Peyer's patch (tissue), 4 donors: ENCODE measurements around the gene RNF224. TPM values are rescaled to one million over a fixed set of nuclear protein-coding genes. Genes with fewer than 3 reads are reported as not detected.

Experiments
- DNase-seq, 3 donors: peaks; one replicate each; pipeline ENCODE4 v3.0.0-alpha.2; 2017 to 2019
- H3K27ac ChIP-seq, 4 donors: fragments of 200-600 bp; sonication (generic); one replicate each; pipeline ENCODE4 v1.5.1; 2016 to 2019
- H3K27me3 ChIP-seq, 2 donors: fragments of 200-600 bp; sonication (generic); one replicate each; pipeline ENCODE4 v1.5.1; 2019
- H3K36me3 ChIP-seq, 3 donors: fragments of 200-600 bp; sonication (generic); one replicate each; pipeline ENCODE4 v1.5.1; 2016 to 2019
- H3K4me1 ChIP-seq, 4 donors: fragments of 200-600 bp; sonication (generic); one replicate each; pipeline ENCODE4 v1.5.1; 2016 to 2019
- H3K4me3 ChIP-seq, 4 donors: fragments of 200-600 bp; sonication (generic); 1 replicate in 3 of 4; 2 replicates in 1 of 4; pipeline ENCODE4 v1.5.1; 2016 to 2019; ENCODE audit warnings: mild to moderate bottlenecking in 1 of 4
- H3K9me3 ChIP-seq, 4 donors: fragments of 200-600 bp; sonication (generic); one replicate each; pipeline ENCODE4 v1.5.1; 2016 to 2019; ENCODE audit warnings: mild to moderate bottlenecking in 1 of 4
- POLR2A ChIP-seq, 2 donors: fragments of 450-650 bp; IDR thresholded peaks; one replicate each; pipeline ENCODE4 v1.5.1; 2017; ENCODE audit warnings: antibody characterized with exemption in 2 of 2, mild to moderate bottlenecking in 2 of 2, moderate library complexity in 2 of 2
- total RNA-seq, 4 donors: library from RNA; depleted of rRNA; stranded (reverse); fragments of >200 nt; gene quantifications; one replicate each; pipeline ENCODE4 v1.1.0, GENCODE V29; 2016
- TF ChIP-seq, protein P1 (sequence below), 6 experiments: fragments of 450-650 bp in 4 of 6; fragments of 200-600 bp in 2 of 6; sonication (generic) in 1 of 6; IDR thresholded peaks; one replicate each; pipeline ENCODE4 v1.5.1; 2017 to 2019; ENCODE audit warnings: antibody characterized with exemption in 6 of 6, mild to moderate bottlenecking in 3 of 6, moderate library complexity in 1 of 6

Gene RNF224
- total RNA-seq, 4 donors from 2014 or later = not detected

DNA sequence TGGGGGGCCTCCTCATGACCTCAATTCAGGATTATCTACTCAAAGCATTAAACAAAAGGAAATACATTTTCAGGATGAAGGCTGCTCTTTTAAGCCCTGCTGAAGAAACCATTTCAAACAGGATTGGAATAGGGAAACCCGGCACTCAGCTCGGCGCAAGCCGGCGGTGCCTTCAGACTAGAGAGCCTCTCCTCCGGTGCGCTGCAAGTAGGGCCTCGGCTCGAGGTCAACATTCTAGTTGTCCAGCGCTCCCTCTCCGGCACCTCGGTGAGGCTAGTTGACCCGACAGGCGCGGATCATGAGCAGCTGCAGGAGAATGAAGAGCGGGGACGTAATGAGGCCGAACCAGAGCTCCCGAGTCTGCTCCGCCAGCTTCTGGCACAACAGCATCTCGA is 22.6 kb upstream of the RNF224 start:
- H3K4me1 ChIP-seq = peaks cover 5 to 50% (median 29%) of the 10 kb centered on the region in 4 donors
- H3K36me3 ChIP-seq = no peaks in the 10 kb centered on the region
- H3K9me3 ChIP-seq = no peaks in the 10 kb centered on the region
- peak overlapping the region; percentile 90 to 100 (median 95) for H3K4me3 ChIP-seq
- DNase-seq = no peak
- H3K27me3 ChIP-seq = no peaks in the 10 kb centered on the region
- H3K27ac ChIP-seq = peak overlapping the region; percentile 87 to 98 (median 89)
- no peak for TF ChIP-seq POLR2A (IDR thresholded peaks at IDR 0.05)
- TF ChIP-seq, protein P1, sequence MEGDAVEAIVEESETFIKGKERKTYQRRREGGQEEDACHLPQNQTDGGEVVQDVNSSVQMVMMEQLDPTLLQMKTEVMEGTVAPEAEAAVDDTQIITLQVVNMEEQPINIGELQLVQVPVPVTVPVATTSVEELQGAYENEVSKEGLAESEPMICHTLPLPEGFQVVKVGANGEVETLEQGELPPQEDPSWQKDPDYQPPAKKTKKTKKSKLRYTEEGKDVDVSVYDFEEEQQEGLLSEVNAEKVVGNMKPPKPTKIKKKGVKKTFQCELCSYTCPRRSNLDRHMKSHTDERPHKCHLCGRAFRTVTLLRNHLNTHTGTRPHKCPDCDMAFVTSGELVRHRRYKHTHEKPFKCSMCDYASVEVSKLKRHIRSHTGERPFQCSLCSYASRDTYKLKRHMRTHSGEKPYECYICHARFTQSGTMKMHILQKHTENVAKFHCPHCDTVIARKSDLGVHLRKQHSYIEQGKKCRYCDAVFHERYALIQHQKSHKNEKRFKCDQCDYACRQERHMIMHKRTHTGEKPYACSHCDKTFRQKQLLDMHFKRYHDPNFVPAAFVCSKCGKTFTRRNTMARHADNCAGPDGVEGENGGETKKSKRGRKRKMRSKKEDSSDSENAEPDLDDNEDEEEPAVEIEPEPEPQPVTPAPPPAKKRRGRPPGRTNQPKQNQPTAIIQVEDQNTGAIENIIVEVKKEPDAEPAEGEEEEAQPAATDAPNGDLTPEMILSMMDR (IDR thresholded peaks at IDR 0.05) = no peak

DNA sequence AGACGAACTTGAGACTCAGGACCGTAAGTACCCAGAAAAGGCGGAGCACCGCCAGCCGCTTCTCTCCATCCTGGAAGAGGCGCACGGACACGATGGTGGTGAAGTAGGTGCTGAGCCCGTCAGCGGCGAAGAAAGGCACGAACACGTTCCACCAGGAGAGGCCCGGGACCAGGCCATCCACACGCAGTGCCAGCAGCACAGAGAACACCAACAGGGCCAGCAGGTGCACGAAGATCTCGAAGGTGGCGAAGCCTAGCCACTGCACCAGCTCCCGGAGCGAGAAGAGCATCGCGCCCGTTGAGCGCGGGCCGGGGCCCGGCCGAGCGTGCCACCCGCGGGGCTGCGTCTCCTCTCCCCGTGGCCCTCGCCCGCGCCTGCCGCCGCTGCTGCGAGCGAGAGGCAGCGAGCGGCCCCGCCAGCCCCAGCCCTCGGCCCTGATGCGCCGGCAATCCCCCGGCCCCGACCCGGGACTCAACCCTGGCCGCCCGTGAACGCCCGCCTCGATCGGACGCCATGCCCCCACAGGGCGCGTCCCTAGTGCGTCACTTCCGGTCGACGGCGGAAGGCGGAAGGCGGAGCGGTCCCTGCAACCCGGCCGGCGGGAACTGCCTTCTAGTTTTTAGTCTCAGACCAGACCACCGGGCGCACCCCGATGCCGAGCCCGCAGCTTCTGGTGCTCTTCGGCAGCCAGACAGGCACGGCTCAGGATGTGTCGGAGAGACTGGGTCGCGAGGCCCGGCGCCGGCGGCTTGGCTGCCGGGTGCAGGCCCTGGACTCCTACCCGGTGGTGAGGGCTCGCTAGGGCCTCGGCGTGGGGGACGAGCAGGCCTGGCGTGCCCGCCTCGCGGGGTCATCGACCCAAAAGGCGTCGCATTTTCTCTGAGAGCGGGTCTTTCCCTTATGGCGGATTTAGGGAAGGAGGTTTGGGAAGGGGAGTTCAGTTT is 21.9 kb upstream of the RNF224 start, which contains the start of the genes NDOR1 and TMEM203:
Gene NDOR1 (plus strand): TSS at position 575 of the 944 bp plus-strand sequence. CDS start 78 bp downstream, at position 653.
Gene TMEM203 (minus strand): TSS at position 523 of the 944 bp plus-strand sequence. CDS start 234 bp downstream, at position 289.
- peak within 1 kb of the TSS; percentile 87 to 98 (median 89) for H3K27ac ChIP-seq
- H3K4me1 ChIP-seq = peaks cover 5 to 48% (median 28%) of the 10 kb centered on the region in 4 donors
- peak within 1 kb of the TSS; percentile 90 to 100 (median 95) for H3K4me3 ChIP-seq
- no peaks in the 10 kb centered on the region for H3K27me3 ChIP-seq
- peak; percentile 91 to 96 (median 96) for DNase-seq
- TF ChIP-seq POLR2A (IDR thresholded peaks at IDR 0.05) = peak; percentile 81 to 82
- TF ChIP-seq, protein P1 (IDR thresholded peaks at IDR 0.05) = peak in 1 of 6 experiments; percentile 15
- no peaks in the 10 kb centered on the region for H3K9me3 ChIP-seq
- no peaks in the 10 kb centered on the region for H3K36me3 ChIP-seq

DNA sequence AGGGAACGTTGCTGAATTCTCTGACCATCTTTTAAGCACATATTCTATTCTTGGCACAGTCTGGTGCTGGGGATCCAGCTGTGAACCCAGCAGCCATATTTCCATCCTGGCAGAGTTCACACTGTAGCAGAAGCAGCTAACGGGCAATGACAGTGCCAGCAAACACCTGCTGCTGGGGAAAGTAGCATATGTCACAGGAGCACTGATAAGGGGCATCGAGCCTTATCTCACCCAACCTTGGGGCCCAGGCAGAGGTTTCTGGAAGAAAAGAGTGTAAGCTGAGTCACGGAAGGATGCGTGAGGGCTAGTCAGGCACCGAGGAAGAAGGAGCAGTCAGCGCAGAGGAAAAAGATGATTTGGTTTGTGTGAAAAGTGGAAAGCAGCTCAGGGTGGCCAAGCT is 20.7 kb upstream of the RNF224 start:
- no peak overlapping the region for H3K27ac ChIP-seq
- TF ChIP-seq POLR2A (IDR thresholded peaks at IDR 0.05) = no peak
- H3K9me3 ChIP-seq = no peaks in the 10 kb centered on the region
- DNase-seq = no peak
- peaks cover 5 to 43% (median 22%) of the 10 kb centered on the region in 4 donors for H3K4me1 ChIP-seq
- H3K4me3 ChIP-seq = peak overlapping the region in 3 of 4 donors; percentile 90 to 100 (median 99)
- H3K27me3 ChIP-seq = no peaks in the 10 kb centered on the region
- H3K36me3 ChIP-seq = no peaks in the 10 kb centered on the region

DNA sequence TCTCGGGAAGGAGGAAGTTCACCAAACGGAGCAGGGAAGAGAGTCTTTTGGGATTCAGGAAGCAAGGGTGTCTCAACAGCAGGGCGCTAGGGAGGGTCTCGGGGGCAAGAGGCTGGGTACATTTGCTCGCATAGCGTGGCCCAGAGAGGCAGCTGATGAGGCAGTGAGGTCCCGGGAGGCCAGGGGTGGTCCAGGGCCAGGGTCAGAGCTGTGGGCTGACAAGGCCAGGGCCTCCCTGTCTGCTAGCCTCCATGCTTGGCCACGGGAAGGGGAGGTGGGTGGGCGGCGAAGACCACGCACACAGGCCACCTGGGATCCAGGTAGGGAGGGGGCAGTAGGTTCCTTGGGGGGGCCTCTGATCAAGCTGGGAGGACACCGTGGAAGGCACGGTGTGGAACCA is 15.8 kb upstream of the RNF224 start:
- H3K36me3 ChIP-seq = peaks cover 0 to 15% (median 0%) of the 10 kb centered on the region in 3 donors
- TF ChIP-seq POLR2A (IDR thresholded peaks at IDR 0.05) = no peak
- TF ChIP-seq, protein P1 (IDR thresholded peaks at IDR 0.05) = no peak

DNA sequence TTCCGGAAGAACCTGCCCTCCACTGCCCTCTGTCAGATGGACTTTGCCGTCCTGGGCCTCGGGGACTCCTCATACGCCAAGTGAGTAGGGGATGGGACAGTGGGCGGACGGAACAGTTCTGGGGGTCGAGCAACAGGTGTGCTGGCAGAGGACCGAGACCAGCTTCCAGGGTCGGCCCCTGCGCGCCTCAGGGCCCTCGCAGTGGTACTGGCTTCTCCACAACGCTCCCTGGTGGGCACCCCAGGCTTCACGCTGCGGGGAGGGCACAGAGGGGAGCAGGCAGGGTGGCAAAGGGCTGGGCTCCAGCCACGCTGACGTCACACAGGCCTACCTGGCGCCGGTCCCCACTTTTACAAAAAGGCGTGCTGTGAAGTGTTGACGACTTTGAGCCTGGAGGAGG is 14.8 kb upstream of the RNF224 start:
- peaks cover 0 to 15% (median 0%) of the 10 kb centered on the region in 3 donors for H3K36me3 ChIP-seq
- TF ChIP-seq, protein P1 (IDR thresholded peaks at IDR 0.05) = no peak
- TF ChIP-seq POLR2A (IDR thresholded peaks at IDR 0.05) = no peak
- peaks cover 0 to 12% (median 2%) of the 10 kb centered on the region in 4 donors for H3K4me1 ChIP-seq
- no peak overlapping the region for H3K4me3 ChIP-seq
- no peaks in the 10 kb centered on the region for H3K9me3 ChIP-seq
- no peak for DNase-seq
- H3K27ac ChIP-seq = no peak overlapping the region
- no peaks in the 10 kb centered on the region for H3K27me3 ChIP-seq

More for the DNA sequence above, 15.8 kb upstream of the RNF224 start:
- Histone ChIP-seq H3K4me1 (peaks cover 0 to 6% (median 2%) of the 10 kb centered on the region in 4 donors), H3K4me3 (no peak overlapping the region), H3K27me3 (no peaks in the 10 kb centered on the region), H3K9me3 (no peaks in the 10 kb centered on the region), H3K27ac (no peak overlapping the region)
- no peak for DNase-seq
